ENCODE data around the gene SLFN5. TPM values are rescaled to one million over a fixed set of nuclear protein-coding genes. Genes with fewer than 3 reads are reported as not detected.
"Not testable (repeated sequence)": the region's sequence is repeated elsewhere in the genome, so short reads cannot be mapped to it uniquely, and the experiment has no call there.

The SLFN5 gene
- total RNA-seq, 2 donors from 2014 or later, result 24.3 to 68.2 TPM

DNA sequence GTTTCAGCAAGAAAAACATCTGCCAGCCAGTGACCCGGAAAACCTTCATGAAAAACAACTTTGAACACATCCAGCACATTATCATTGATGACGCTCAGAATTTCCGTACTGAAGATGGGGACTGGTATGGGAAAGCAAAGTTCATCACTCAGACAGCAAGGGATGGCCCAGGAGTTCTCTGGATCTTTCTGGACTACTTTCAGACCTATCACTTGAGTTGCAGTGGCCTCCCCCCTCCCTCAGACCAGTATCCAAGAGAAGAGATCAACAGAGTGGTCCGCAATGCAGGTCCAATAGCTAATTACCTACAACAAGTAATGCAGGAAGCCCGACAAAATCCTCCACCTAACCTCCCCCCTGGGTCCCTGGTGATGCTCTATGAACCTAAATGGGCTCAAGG, 22.2 kb downstream of the SLFN5 start:
- Mint-ChIP-seq H3K9me3 (no peaks in the 10 kb centered on the region), H3K27ac (peak overlapping the region; percentile 44 to 70), H3K36me3 (peaks cover 18 to 67% of the 10 kb centered on the region in 2 donors)
- DNase-seq (ENCODE audit: low spot score in 2 of 2), result no peak
- ATAC-seq, result no peak

DNA sequence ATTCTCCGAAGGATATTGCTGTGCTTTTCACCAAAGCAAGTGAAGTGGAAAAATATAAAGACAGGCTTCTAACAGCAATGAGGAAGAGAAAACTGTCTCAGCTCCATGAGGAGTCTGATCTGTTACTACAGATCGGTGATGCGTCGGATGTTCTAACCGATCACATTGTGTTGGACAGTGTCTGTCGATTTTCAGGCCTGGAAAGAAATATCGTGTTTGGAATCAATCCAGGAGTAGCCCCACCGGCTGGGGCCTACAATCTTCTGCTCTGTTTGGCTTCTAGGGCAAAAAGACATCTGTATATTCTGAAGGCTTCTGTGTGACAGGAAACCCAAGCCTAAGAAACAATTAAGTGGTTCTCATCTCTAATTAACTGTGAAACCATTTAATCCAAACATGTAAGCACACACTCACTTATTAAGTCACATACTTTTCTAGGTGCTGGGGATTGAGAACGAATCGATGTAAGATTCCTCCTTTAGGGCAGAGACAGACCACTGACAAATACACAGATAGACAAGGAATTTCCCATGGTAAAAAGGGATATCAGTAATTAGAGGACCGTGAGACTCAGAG, 22.8 kb downstream of the SLFN5 start:
- DNase-seq (ENCODE audit: low spot score in 2 of 2) (no peak), ATAC-seq (no peak)
- H3K36me3 Mint-ChIP-seq, result peaks cover 18 to 70% of the 10 kb centered on the region in 2 donors
- H3K9me3 Mint-ChIP-seq, result no peaks in the 10 kb centered on the region
- H3K27ac Mint-ChIP-seq, result peak overlapping the region; percentile 53 to 70

DNA sequence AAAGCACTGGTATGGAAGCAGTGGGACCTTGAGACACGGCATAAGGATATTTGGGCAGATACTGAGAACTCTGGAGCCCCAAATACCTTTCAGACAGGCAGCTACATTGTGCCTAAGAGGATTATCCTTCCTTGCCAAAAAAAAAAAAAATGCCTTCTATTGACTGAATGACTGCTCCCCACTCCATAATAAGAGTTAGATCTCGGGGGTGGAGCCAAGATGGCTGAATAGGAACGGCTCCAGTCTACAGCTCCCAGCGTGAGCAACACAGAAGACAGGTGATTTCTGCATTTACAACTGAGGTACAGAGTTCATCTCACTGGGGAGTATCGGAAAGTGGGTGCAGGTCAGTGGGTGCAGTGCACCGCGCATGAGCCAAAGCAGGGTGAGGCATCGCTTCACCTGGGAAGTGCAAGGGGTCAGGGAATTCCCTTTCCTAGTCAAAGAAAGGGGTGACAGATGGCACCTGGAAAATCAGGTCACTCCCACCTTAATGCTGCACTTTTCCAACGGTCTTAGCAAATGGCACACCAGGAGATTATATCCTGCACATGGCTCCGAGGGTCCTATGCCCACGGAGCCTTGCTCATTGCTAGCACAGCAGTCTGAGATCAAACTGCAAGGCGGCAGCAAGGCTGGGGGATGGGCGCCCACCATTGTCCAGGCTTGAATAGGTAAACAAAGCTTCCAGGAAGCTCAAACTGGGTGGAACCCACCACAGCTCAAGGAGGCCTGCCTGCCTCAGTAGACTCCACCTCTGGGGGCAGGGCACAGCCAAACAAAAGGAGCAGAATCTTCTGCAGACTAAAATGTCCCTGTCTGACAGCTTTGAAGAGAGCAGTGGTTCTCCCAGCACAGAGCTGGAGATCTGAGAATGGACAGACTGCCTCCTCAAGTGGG, 31.5 kb downstream of the SLFN5 start:
- not testable (repeated sequence) for H3K27ac Mint-ChIP-seq

DNA sequence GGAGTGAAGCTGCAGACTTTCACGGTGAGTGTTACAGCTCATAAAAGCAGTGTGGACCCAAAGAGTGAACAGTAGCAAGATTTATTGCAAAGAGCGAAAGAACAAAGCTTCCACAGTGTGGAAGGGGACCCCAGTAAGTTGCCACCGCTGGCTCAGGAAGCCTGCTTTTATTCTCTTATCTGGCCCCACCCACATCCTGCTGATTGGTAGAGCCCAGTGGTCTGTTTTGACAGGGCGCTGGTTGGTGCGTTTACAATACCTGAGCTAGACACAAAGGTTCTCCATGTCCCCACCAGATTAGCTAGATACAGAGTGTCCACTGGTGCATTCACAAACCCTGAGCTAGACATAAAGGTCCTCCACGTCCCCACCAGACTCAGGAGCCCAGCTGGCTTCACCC, 35.6 kb downstream of the SLFN5 start:
- Mint-ChIP-seq H3K9me3 (peaks cover 10 to 11% of the 10 kb centered on the region in 2 donors), H3K36me3 (peaks cover 8 to 15% of the 10 kb centered on the region in 2 donors)
- DNase-seq (ENCODE audit: low spot score in 2 of 2); ATAC-seq; H3K27ac Mint-ChIP-seq: not testable (repeated sequence)

More for the DNA sequence above, 31.5 kb downstream of the SLFN5 start:
- DNase-seq (ENCODE audit: low spot score in 2 of 2); ATAC-seq: not testable (repeated sequence)
- H3K36me3 Mint-ChIP-seq, result peaks cover 15 to 24% of the 10 kb centered on the region in 2 donors
- peaks cover 10 to 11% of the 10 kb centered on the region in 2 donors for H3K9me3 Mint-ChIP-seq

DNA sequence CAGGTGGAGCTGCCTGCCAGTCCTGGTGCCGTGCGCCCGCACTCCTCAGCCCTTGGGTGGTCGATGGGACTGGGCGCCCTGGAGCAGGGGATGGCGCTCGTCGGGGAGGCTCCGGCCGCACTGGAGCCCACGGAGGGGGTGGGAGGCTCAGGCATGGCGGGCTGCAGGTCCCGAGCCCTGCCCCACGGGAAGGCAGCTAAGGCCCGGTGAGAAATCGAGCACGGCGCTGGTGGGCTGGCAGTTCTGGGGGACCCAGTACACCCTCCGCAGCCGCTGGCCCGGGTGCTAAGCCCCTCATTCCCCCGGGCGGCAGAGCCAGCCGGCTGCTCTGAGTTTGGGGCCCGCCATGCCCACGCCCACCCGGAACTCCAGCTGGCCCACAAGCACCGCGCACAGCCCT, 36.0 kb downstream of the SLFN5 start:
- H3K27ac Mint-ChIP-seq; DNase-seq (ENCODE audit: low spot score in 2 of 2); ATAC-seq: not testable (repeated sequence)
- Mint-ChIP-seq H3K9me3 (peaks cover 10 to 11% of the 10 kb centered on the region in 2 donors), H3K36me3 (peaks cover 8 to 15% of the 10 kb centered on the region in 2 donors)

DNA sequence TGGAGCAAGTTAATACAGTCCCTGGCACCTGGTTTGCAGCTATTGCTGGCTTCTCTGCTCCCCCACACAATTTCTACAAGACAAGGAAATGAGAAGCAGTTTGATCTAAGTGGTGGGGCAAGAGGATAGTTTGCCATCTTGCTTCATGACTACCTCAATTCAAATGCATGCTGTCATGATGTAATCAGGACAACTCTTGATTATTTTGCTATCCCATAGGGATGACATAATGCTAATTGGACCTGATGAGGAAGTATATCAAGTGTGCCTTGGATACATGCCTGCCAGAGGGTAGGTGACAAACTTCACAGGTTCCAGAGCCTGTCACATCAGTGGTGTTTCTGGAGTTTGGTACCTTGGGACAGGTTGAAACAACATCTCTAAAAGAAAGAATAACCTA, 40.9 kb downstream of the SLFN5 start:
- no peak overlapping the region for H3K27ac Mint-ChIP-seq
- H3K36me3 Mint-ChIP-seq, result peaks cover 0 to 7% of the 10 kb centered on the region in 2 donors
- no peak for ATAC-seq
- peaks cover 0 to 20% of the 10 kb centered on the region in 2 donors for H3K9me3 Mint-ChIP-seq
- no peak for DNase-seq (ENCODE audit: low spot score in 2 of 2)

DNA sequence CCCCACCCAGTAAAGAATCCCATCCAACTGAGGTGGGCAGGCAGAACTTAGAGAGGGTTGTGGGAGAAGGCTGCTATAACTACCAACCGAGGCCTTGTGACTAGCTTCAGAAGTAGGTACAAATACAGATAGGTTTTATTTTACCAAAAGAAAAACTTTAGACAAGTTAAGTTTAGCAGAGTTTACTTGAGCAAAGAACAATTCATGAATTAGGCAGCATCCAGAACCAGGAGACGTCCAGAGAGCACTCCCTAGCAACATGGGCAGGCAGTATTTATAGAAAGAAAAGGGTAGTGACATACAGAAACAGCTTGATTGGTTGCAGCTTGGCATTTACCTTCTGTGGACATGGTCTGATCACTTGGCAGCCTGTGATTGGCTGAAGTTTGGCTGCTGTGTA, 42.1 kb downstream of the SLFN5 start:
- Mint-ChIP-seq H3K9me3 (peaks cover 0 to 26% of the 10 kb centered on the region in 2 donors), H3K27ac (peak overlapping the region in 1 of 2 donors; percentile 45), H3K36me3 (peaks cover 0 to 9% of the 10 kb centered on the region in 2 donors)
- DNase-seq (ENCODE audit: low spot score in 2 of 2), result no peak
- ATAC-seq, result no peak

DNA sequence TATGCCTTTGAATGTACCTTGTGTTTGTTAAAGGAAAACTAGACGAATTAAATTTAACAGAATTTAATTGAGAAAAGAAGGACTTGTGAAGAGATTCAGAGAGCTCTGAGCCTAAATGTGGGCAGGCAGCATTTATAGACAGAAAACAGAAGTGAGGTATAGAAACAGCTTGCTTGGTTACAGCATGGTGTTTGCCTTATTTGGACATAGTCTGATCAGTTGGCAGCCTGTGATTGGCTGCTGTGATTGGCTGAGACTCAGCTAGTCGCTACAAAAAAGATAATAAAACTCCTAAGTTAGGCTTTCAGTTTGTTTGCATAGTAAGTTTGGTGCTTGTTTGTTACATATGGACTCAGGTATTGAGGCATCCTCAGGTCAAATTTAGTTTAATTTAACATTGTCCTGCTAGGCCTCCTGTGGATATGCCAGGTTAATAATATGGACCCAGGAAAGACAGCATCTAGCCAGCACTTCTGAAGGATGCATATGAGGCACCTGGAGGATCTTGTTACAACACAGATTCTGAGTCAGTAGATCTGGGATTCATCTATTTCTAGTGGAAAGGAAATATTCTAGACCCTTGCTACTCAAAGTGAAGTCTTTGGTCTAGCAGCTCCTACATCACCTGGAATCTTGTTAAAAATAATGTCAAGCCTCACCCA, 43.4 kb downstream of the SLFN5 start:
- Mint-ChIP-seq H3K27ac (peak overlapping the region in 1 of 2 donors; percentile 73), H3K9me3 (peaks cover 0 to 26% of the 10 kb centered on the region in 2 donors), H3K36me3 (peaks cover 0 to 9% of the 10 kb centered on the region in 2 donors)
- DNase-seq (ENCODE audit: low spot score in 2 of 2), result no peak
- peak; percentile 84 to 95 for ATAC-seq

DNA sequence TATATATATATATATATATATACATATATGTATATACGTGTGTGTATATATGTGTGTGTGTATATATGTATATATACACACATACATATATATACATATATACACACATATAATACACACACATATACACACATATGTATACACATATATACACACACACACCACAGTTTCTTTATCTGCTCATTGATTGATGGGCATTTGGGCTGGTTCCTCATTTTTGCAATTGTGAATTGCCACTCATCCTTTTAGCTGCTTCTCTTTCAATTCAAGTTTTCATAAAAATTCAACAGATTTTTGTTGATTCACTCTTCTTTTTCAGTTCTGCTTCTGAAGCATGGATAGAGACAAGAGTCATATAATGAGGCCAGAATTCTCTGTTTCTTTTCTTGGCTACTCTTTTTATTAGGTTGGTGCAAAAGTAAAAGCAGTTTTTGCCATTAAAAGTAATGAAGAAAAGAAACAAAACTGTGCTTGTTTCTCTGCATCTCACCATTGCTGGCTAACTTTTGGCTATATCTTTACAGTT, 44.5 kb downstream of the SLFN5 start:
- Mint-ChIP-seq H3K27ac (no peak overlapping the region), H3K36me3 (peaks cover 0 to 9% of the 10 kb centered on the region in 2 donors), H3K9me3 (peaks cover 0 to 26% of the 10 kb centered on the region in 2 donors)
- no peak for DNase-seq (ENCODE audit: low spot score in 2 of 2)
- no peak for ATAC-seq

DNA sequence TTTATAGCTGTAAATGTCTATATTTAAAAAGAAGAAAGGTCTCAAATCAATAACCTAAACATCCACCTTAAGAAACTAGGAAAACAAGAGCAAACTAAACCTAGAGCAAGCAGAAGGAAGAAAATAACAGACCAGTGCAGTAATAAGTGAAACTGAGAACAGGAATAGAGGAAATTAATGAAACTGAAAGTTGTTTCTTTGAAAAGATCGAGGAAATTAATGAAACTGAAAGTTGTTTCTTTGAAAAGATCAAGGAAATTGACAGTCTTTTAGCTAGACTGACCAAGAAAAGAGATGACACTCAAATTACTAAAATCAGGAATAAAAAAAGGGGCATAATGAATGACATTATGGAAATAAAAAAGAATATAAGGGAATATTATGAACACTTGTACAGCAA, 46.4 kb downstream of the SLFN5 start:
- ATAC-seq (peak in 1 of 2 donors; percentile 42), DNase-seq (ENCODE audit: low spot score in 2 of 2) (no peak)
- H3K36me3 Mint-ChIP-seq, result peaks cover 0 to 9% of the 10 kb centered on the region in 2 donors
- H3K27ac Mint-ChIP-seq, result peak overlapping the region in 1 of 2 donors; percentile 65
- peaks cover 0 to 26% of the 10 kb centered on the region in 2 donors for H3K9me3 Mint-ChIP-seq

DNA sequence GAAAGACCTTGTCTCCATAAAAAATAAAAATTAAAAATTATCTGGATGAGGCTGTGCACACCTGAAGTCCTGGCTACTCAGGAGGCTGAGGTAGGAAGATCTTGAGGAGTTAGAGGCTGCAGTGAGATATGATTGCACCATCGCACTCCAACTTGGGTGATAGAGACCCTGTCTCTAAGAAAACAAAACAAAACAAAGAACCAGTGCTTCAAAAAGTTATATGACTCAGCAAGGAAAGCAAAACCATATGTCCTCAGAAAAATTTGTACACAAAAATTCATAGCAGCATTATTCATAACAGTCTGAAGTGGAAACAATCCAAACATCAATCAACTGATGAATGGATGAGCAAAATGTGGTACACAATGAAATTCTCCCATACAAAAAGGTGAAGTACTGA, 48.9 kb downstream of the SLFN5 start:
- peaks cover 0 to 15% of the 10 kb centered on the region in 2 donors for H3K9me3 Mint-ChIP-seq
- no peak overlapping the region for H3K27ac Mint-ChIP-seq
- ATAC-seq (peak in 1 of 2 donors; percentile 89), DNase-seq (ENCODE audit: low spot score in 2 of 2) (no peak)
- peaks cover 0 to 20% of the 10 kb centered on the region in 2 donors for H3K36me3 Mint-ChIP-seq

DNA sequence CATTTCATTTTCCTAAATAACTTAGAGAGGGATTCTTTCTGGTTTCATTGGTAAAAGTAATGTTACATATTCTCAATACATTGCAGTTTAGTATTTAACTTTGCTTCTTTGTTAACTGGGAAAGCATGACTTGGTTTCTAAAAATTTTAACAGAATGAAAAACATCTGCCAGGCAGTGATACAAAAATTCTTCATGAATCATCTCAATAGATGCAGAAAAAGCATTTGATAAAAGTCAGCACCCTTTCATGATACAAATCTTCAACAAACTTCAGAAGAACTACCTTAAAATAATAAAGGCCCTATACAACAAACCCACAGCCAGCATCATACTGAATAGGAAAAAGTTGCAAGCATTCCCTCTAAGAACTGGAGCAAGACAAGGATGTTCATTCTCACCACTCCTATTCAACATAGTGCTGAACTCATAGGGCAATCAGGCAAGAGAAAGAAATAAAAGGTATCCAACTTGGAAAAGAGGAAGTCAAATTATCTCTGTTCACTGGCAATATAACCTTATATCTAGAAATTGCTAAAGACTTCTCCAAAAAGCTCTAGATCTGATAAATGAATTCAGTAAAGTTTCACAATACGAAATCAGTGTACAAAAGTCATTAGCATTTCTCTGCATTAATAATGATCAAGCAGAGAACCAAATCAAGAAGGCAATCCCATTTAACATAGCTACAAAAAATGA, 50.4 kb downstream of the SLFN5 start:
- peaks cover 0 to 26% of the 10 kb centered on the region in 2 donors for H3K9me3 Mint-ChIP-seq
- ATAC-seq (no peak), DNase-seq (ENCODE audit: low spot score in 2 of 2) (no peak)
- no peak overlapping the region for H3K27ac Mint-ChIP-seq
- peaks cover 0 to 28% of the 10 kb centered on the region in 2 donors for H3K36me3 Mint-ChIP-seq

DNA sequence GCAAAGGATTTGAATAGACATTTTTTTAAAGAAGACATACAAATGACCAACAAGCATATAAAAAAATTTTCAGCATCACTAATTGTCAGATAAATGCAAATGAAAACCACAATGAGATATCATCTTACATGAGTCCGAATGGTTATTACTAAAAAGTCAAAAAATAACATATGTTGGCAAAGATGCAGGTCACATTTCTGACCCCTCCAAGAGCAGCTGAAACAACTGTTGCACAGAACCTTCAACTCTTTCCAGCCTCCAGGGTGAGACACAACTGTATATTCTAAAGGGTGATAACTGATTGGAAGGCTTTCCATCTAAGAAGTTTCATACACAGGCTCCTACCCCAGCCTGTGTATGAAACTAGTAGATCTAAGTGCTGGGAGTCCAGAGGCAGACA, 51.9 kb downstream of the SLFN5 start:
- Mint-ChIP-seq H3K27ac (no peak overlapping the region), H3K36me3 (peaks cover 0 to 33% of the 10 kb centered on the region in 2 donors), H3K9me3 (peaks cover 0 to 25% of the 10 kb centered on the region in 2 donors)
- no peak for DNase-seq (ENCODE audit: low spot score in 2 of 2)
- ATAC-seq, result no peak

DNA sequence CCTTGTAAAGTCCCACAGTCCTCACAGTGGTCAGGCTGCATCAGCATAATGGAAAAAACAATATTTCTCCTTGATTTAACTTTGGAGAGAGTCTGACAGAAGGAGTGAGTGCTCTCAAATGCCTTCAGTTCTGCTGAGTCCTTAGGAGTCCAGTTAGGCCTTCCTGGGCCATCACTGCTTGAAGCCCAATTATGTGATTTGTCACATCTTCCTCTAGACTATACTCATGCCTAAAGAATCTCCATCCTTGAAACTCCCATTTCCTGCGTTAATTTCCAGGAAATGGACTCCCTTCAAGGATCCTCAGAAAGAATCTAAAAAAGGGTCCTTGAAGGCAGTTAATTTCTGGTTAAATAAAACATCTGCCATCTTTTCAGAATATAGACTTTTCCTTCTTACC, 52.8 kb downstream of the SLFN5 start:
- Mint-ChIP-seq H3K36me3 (peaks cover 0 to 37% of the 10 kb centered on the region in 2 donors), H3K9me3 (peaks cover 0 to 25% of the 10 kb centered on the region in 2 donors), H3K27ac (no peak overlapping the region)
- no peak for ATAC-seq
- no peak for DNase-seq (ENCODE audit: low spot score in 2 of 2)

DNA sequence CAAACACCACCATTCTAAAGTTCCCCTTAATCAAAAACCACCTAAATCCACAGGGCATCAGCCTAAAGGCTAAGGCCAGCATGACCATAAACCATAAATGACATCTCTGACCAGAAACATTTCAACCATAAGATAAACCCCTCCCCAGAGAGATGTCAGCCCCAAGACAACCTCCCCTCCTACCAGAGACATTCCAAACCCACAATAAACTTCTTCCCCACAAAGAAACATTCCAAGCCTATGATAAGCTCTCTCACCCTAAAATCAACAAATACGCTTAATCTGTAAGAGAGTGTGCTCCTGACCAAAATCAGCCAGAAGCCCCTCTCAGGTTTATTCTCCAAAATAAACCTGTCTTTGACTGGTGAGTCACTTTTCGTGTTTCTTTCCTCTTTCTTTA, 54.8 kb downstream of the SLFN5 start:
- H3K9me3 Mint-ChIP-seq, result peaks cover 9 to 31% of the 10 kb centered on the region in 2 donors
- ATAC-seq (no peak), DNase-seq (ENCODE audit: low spot score in 2 of 2) (no peak)
- no peak overlapping the region for H3K27ac Mint-ChIP-seq
- peaks cover 11 to 47% of the 10 kb centered on the region in 2 donors for H3K36me3 Mint-ChIP-seq

DNA sequence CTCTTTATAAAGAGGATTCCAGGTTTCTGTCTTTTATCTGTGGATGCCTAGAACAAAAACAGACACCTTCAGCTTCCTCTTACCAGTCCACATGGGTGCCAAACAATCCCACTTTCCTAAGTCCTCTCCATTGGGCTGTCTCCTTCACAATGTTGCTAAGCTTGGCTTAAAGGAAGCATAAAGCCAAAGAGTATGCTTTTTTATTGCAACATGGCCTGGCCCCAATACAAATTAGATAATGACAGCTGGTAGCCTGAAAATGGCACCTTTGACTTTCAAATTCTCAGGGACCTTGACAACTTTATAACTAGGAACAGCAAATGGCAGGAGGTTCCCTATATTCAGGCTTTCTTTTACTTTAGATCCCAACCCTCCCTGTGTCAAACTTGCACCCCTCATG, 55.8 kb downstream of the SLFN5 start:
- ATAC-seq, result no peak
- no peak for DNase-seq (ENCODE audit: low spot score in 2 of 2)
- Mint-ChIP-seq H3K9me3 (peaks cover 15 to 38% of the 10 kb centered on the region in 2 donors), H3K36me3 (peaks cover 21 to 54% of the 10 kb centered on the region in 2 donors), H3K27ac (peak overlapping the region in 1 of 2 donors; percentile 55)
